HFFc6 (cell line): Measurements from ENCODE around the gene ZNRD2. TPM values are rescaled to one million over a fixed set of nuclear protein-coding genes. Genes with fewer than 3 reads are reported as not detected.

Experiments
- DNase-seq: peaks from one replicate; pipeline ENCODE4 v3.0.0-alpha.2; 2018
- H3K27ac Mint-ChIP-seq: 2 replicates; pipeline ENCODE4 v1.8.0; 2020; ENCODE audit warnings: mild to moderate bottlenecking, mixed read lengths
- H3K27me3 Mint-ChIP-seq: 2 replicates; pipeline ENCODE4 v1.8.0; 2021; ENCODE audit warnings: mild to moderate bottlenecking, moderate library complexity, mixed read lengths; ENCODE audit not compliant: insufficient read depth
- H3K36me3 Mint-ChIP-seq: 2 replicates; pipeline ENCODE4 v1.8.0; 2021; ENCODE audit warnings: low read depth, mixed read lengths
- H3K4me1 Mint-ChIP-seq: 2 replicates; pipeline ENCODE4 v1.8.0; 2020; ENCODE audit warnings: low read depth, mixed read lengths
- H3K4me3 Mint-ChIP-seq: 2 replicates; pipeline ENCODE4 v1.8.0; 2020; ENCODE audit warnings: mild to moderate bottlenecking, moderate library complexity, mixed read lengths
- H3K9me3 Mint-ChIP-seq: 2 replicates; pipeline ENCODE4 v1.8.0; 2020; ENCODE audit warnings: mild to moderate bottlenecking, mixed read lengths
- CTCF ChIP-seq: fragments of 200-600 bp; sonication (generic); IDR thresholded peaks from 2 replicates; pipeline ENCODE4 v1.5.0; 2021; ENCODE audit warnings: antibody characterized with exemption, mild to moderate bottlenecking
- total RNA-seq, 6 experiments: library from RNA; stranded (reverse); fragmentation: NEBNext Ultra II Directional; extraction: Animal tissue kit (Norgen Biotek cat#: 25700); gene quantifications; 2 replicates in 1 of 6; 3 replicates in 5 of 6; pipeline ENCODE4 v1.2.3, GENCODE V29; 2021

ZNRD2 gene
- total RNA-seq, 6 experiments from 2014 or later = 57.7 to 72.0 (median 64.3) TPM

GRCh38 chr11:65537296-65537597 is 33.0 kb upstream of the ZNRD2 start:
- no peak for DNase-seq
- H3K36me3 Mint-ChIP-seq = peaks cover 14% of the 10 kb centered on the region; the same call in 1 of the 2 replicates
- peaks cover 12% of the 10 kb centered on the region for H3K27me3 Mint-ChIP-seq
- H3K4me3 Mint-ChIP-seq = no peak overlapping the region; the same call in 1 of the 2 replicates
- H3K27ac Mint-ChIP-seq = peak overlapping the region; percentile 45; the same call in 1 of the 2 replicates
- no peak for TF ChIP-seq CTCF
- peaks cover 13% of the 10 kb centered on the region for H3K4me1 Mint-ChIP-seq
- no peaks in the 10 kb centered on the region for H3K9me3 Mint-ChIP-seq

- H3K4me3 Mint-ChIP-seq = no peak overlapping the region; the same call in 1 of the 2 replicates
- DNase-seq = no peak
- H3K27me3 Mint-ChIP-seq = peaks cover 12% of the 10 kb centered on the region
- peak overlapping the region; percentile 45 for H3K27ac Mint-ChIP-seq
- no peak for TF ChIP-seq CTCF
- H3K9me3 Mint-ChIP-seq = no peaks in the 10 kb centered on the region
- peaks cover 13% of the 10 kb centered on the region for H3K4me1 Mint-ChIP-seq
- peaks cover 17% of the 10 kb centered on the region; the same call in 1 of the 2 replicates for H3K36me3 Mint-ChIP-seq
Measured at GRCh38 chr11:65537620-65538231, 32.6 kb upstream of the ZNRD2 start.

GRCh38 chr11:65538232-65538914 is 31.9 kb upstream of the ZNRD2 start:
- DNase-seq = no peak
- no peak for TF ChIP-seq CTCF
- Mint-ChIP-seq H3K27ac (no peak overlapping the region), H3K4me1 (peaks cover 13% of the 10 kb centered on the region), H3K27me3 (peaks cover 12% of the 10 kb centered on the region), H3K36me3 (peaks cover 20% of the 10 kb centered on the region; the same call in 1 of the 2 replicates), H3K9me3 (no peaks in the 10 kb centered on the region), H3K4me3 (no peak overlapping the region)

- no peak overlapping the region for H3K27ac Mint-ChIP-seq
- no peaks in the 10 kb centered on the region for H3K9me3 Mint-ChIP-seq
- H3K27me3 Mint-ChIP-seq = peaks cover 12% of the 10 kb centered on the region
- no peak for DNase-seq
- no peak for TF ChIP-seq CTCF
- peaks cover 20% of the 10 kb centered on the region; the same call in 1 of the 2 replicates for H3K36me3 Mint-ChIP-seq
- no peak overlapping the region; the same call in 1 of the 2 replicates for H3K4me3 Mint-ChIP-seq
- peaks cover 13% of the 10 kb centered on the region for H3K4me1 Mint-ChIP-seq
Measured at GRCh38 chr11:65538915-65539743, 31.1 kb upstream of the ZNRD2 start.

- Mint-ChIP-seq H3K27me3 (peaks cover 10% of the 10 kb centered on the region), H3K4me3 (peak overlapping the region; percentile 80), H3K9me3 (no peaks in the 10 kb centered on the region), H3K36me3 (peaks cover 13% of the 10 kb centered on the region; the same call in 1 of the 2 replicates), H3K4me1 (peaks cover 13% of the 10 kb centered on the region), H3K27ac (peak overlapping the region; percentile 76)
- TF ChIP-seq CTCF = peak; percentile 70
- DNase-seq = no peak
Measured at GRCh38 chr11:65539744-65540289, 30.5 kb upstream of the ZNRD2 start.
